GM12865 (cell line): ENCODE data around the gene ANKRD53.
"Not testable (repeated sequence)": the region's sequence is repeated elsewhere in the genome, so short reads cannot be mapped to it uniquely, and the experiment has no call there.

ENCODE experiments used
- DNase-seq: peaks from one replicate; pipeline ENCODE4 v3.0.0; 2010; ENCODE audit warnings: low read depth
- H3K4me3 ChIP-seq: 2 replicates; pipeline ENCODE4 v1.5.1; 2011; ENCODE audit warnings: mild to moderate bottlenecking, low read depth, low read length, control low read depth
- CTCF ChIP-seq: IDR thresholded peaks from 2 replicates; pipeline ENCODE4 v1.5.1; 2011; ENCODE audit warnings: low read length, control low read depth, low read depth, inconsistent platforms; ENCODE audit not compliant: insufficient read depth; ENCODE audit errors: missing control alignments

The ANKRD53 gene

GRCh38 chr2:70995426-70995729 is 16.9 kb downstream of the ANKRD53 start:
- DNase-seq = peak; percentile 74

GRCh38 chr2:70998885-70999284 is 20.5 kb downstream of the ANKRD53 start:
- DNase-seq, H3K4me3 ChIP-seq: not testable (repeated sequence)

More at GRCh38 chr2:70995426-70995729, 16.9 kb downstream of the ANKRD53 start:
- peak; percentile 47 for TF ChIP-seq CTCF
- H3K4me3 ChIP-seq = peak overlapping the region; percentile 97

- no peak for TF ChIP-seq CTCF
- no peak overlapping the region for H3K4me3 ChIP-seq
- no peak for DNase-seq
These were observed 20.9 kb downstream of the ANKRD53 start for GRCh38 chr2:70999362-70999761.

GRCh38 chr2:70999931-71000330 is 21.5 kb downstream of the ANKRD53 start:
- H3K4me3 ChIP-seq, DNase-seq: not testable (repeated sequence)

GRCh38 chr2:71000780-71001591 is 22.6 kb downstream of the ANKRD53 start:
- peak; percentile 99 for TF ChIP-seq CTCF
- peak; percentile 87 for DNase-seq
- peak overlapping the region; percentile 65 for H3K4me3 ChIP-seq

- DNase-seq = no peak
- no peak for TF ChIP-seq CTCF
- no peak overlapping the region for H3K4me3 ChIP-seq
These were observed 23.1 kb downstream of the ANKRD53 start for GRCh38 chr2:71001592-71001927.

GRCh38 chr2:71001981-71002570 is 23.6 kb downstream of the ANKRD53 start:
- DNase-seq = no peak
- no peak for TF ChIP-seq CTCF
- no peak overlapping the region for H3K4me3 ChIP-seq

- DNase-seq = no peak
- H3K4me3 ChIP-seq = no peak overlapping the region
- no peak for TF ChIP-seq CTCF
These were observed 25.0 kb downstream of the ANKRD53 start for GRCh38 chr2:71003396-71003795.
